A549 (cell line): ENCODE measurements around the gene CMPK2. TPM values are rescaled to one million over a fixed set of nuclear protein-coding genes. Genes with fewer than 3 reads are reported as not detected.
A peak's percentile ranks its signal among the peaks of the same experiment; 100 is the strongest.

Experiments
- ATAC-seq, 2 experiments: fragments of 200-7000 bp in 1 of 2; fragments of >200 bp in 1 of 2; cut with Nextera tagmentation in 1 of 2; cut with Tn5 transposase in 1 of 2; 3 replicates each; pipeline versions ENCODE4 v1.8.0 to v1.9.1; 2018 to 2020; ENCODE audit warnings: mild to moderate bottlenecking in 1 of 2, moderate library complexity in 1 of 2
- CTCF ChIA-PET: fragments of 300-600 bp; sonication (Branson Sonifier 250); formaldehyde crosslinking; extraction: SDS; loops from one replicate; lab custom pipeline; 2021; ENCODE audit warnings: antibody characterized with exemption, inconsistent platforms; lab: Yijun Ruan, JAX
- POLR2A ChIA-PET: fragments of 350-600 bp; formaldehyde crosslinking; extraction: SDS; loops from one replicate; lab custom pipeline; 2021; ENCODE audit warnings: antibody characterized with exemption, inconsistent platforms; lab: Yijun Ruan, JAX
- DNase-seq, 2 experiments: peaks; one replicate each; pipeline versions ENCODE4 v3.0.0 to v3.0.0-alpha.2; 2011 to 2016; ENCODE audit warnings: low read depth in 1 of 2, low spot score in 1 of 2
- FAIRE-seq: peaks from 2 replicates; lab custom pipeline; 2011; peaks lifted over from hg19 to GRCh38; lab: Jason Lieb, UNC
- H3K27ac ChIP-seq, 2 experiments: fragments of >200 bp; sonication (Bioruptor Twin); formaldehyde crosslinking; 3 replicates each; pipeline ENCODE4 v1.5.1; 2016 to 2017
- H3K4me1 ChIP-seq: fragments of >200 bp; sonication (Bioruptor Twin); formaldehyde crosslinking; 3 replicates; pipeline ENCODE4 v1.6.1; 2016
- H3K4me2 ChIP-seq: fragments of >200 bp; sonication (Bioruptor Twin); formaldehyde crosslinking; 3 replicates; pipeline ENCODE4 v1.6.1; 2016
- H3K4me3 ChIP-seq: fragments of >200 bp; sonication (Bioruptor Twin); formaldehyde crosslinking; 3 replicates; pipeline ENCODE4 v1.5.1; 2016
- H3K9me3 ChIP-seq: fragments of >200 bp; sonication (Bioruptor Twin); formaldehyde crosslinking; 3 replicates; pipeline ENCODE4 v1.6.1; 2016
- CBX8 ChIP-seq: fragments of 200-600 bp; sonication (generic); IDR thresholded peaks from 2 replicates; pipeline ENCODE4 v1.6.1; 2016
- CHD4 ChIP-seq: fragments of 200-600 bp; sonication (generic); IDR thresholded peaks from 2 replicates; pipeline ENCODE4 v1.6.1; 2016; ENCODE audit warnings: antibody characterized with exemption, mild to moderate bottlenecking, borderline replicate concordance
- EHMT2 ChIP-seq: fragments of 200-600 bp; sonication (generic); IDR thresholded peaks from 2 replicates; pipeline ENCODE4 v1.6.1; 2016; ENCODE audit warnings: antibody characterized with exemption, low read depth, mild to moderate bottlenecking, moderate library complexity
- ELK1 ChIP-seq: fragments of 150-350 bp; IDR thresholded peaks from 2 replicates; pipeline ENCODE4 v1.6.1; 2014; ENCODE audit warnings: low read depth, mild to moderate bottlenecking, low read length
- EP300 ChIP-seq, 2 experiments: fragments of >200 bp; sonication (Bioruptor Twin); formaldehyde crosslinking; IDR thresholded peaks; 2 replicates in 1 of 2; 3 replicates in 1 of 2; pipeline ENCODE4 v1.6.1; 2016 to 2017
- FOXS1 ChIP-seq: fragments of 250-450 bp; sonication (Bioruptor Pico); IDR thresholded peaks from 2 replicates; pipeline ENCODE4 v1.5.0; 2020; ENCODE audit warnings: mild to moderate bottlenecking, moderate library complexity
- HDAC2 ChIP-seq: fragments of 200-600 bp; sonication (generic); IDR thresholded peaks from 2 replicates; pipeline ENCODE4 v1.6.1; 2016
- HMGXB4 ChIP-seq: fragments of 250-450 bp; sonication (Bioruptor Pico); IDR thresholded peaks from 2 replicates; pipeline ENCODE4 v1.5.0; 2021; ENCODE audit warnings: mild to moderate bottlenecking, moderate library complexity, borderline replicate concordance
- HOXB5 ChIP-seq: fragments of 250-450 bp; sonication (Bioruptor Pico); IDR thresholded peaks from 2 replicates; pipeline ENCODE4 v1.5.0; 2020; ENCODE audit warnings: mild to moderate bottlenecking, moderate library complexity
- JUN ChIP-seq, 2 experiments: fragments of >200 bp; sonication (Bioruptor Twin); formaldehyde crosslinking; IDR thresholded peaks; 2 replicates in 1 of 2; 3 replicates in 1 of 2; pipeline ENCODE4 v1.6.1; 2016 to 2017
- JUNB ChIP-seq: fragments of >200 bp; sonication (Bioruptor Twin); formaldehyde crosslinking; IDR thresholded peaks from 2 replicates; pipeline ENCODE4 v1.6.1; 2016
- NFE2L2 ChIP-seq: fragments of 150-350 bp; conservative IDR thresholded peaks from 2 replicates; pipeline ENCODE4 v1.6.1; 2014; ENCODE audit warnings: low read length
- RCOR1 ChIP-seq: fragments of 150-350 bp; IDR thresholded peaks from 2 replicates; pipeline ENCODE4 v1.6.1; 2014; ENCODE audit warnings: antibody characterized with exemption, low read length, low read depth
- RFX5 ChIP-seq: fragments of 450-650 bp; IDR thresholded peaks from 2 replicates; pipeline ENCODE4 v1.7.1; 2014; ENCODE audit warnings: antibody characterized with exemption, mild to moderate bottlenecking, moderate library complexity
- RNF2 ChIP-seq: fragments of 200-600 bp; sonication (generic); IDR thresholded peaks from 2 replicates; pipeline ENCODE4 v1.6.1; 2016; ENCODE audit warnings: low read depth, mild to moderate bottlenecking, antibody characterized with exemption, moderate library complexity, borderline replicate concordance
- SREBF2 ChIP-seq: fragments of 450-650 bp; IDR thresholded peaks from 2 replicates; pipeline ENCODE4 v1.6.1; 2014; ENCODE audit warnings: mild to moderate bottlenecking, moderate library complexity
- WGBS: methylation state at CpG from one replicate; pipeline ENCODE4 v1.1.6; 2017; ENCODE audit errors: missing lambda C conversion rate; 5-methylcytosine and 5-hydroxymethylcytosine counted together
- polyA plus RNA-seq, 4 experiments: library from polyadenylated mRNA; depleted of rRNA in 3 of 4; stranded (reverse); fragments of >200 nt; fragmentation: RNase III in 1 of 4; extraction: RNeasy Plus Mini Kit Qiagen cat#74134 plus additional on column Dnase treatment in 1 of 4; gene quantifications; 2 replicates in 3 of 4; 3 replicates in 1 of 4; pipeline ENCODE4 v1.2.3, GENCODE V29; 2011 to 2017

The CMPK2 gene
- polyA plus RNA-seq, 2 of the 4 experiments (the other 2 are of a cell fraction) = 0.12 to 0.41 TPM

GRCh38 chr2:6879011-6879410 is 13.3 kb upstream of the CMPK2 start:
- Histone ChIP-seq H3K4me1 (peaks cover 4% of the 10 kb centered on the region; the same call in 1 of the 3 replicates), H3K4me2 (no peak overlapping the region), H3K27ac (no peak overlapping the region), H3K9me3 (peaks cover 5% of the 10 kb centered on the region; the same call in 2 of the 3 replicates), H3K4me3 (no peak overlapping the region)
- 0% methylated on average over 2 of the region's 2 CpGs for WGBS
- no peak for ATAC-seq
- ChIA-PET CTCF (interaction anchor here (1.9 kb wide), 1 partner anchor 13 kb away, joined by 7 read pairs; the partner anchor contains the start of gene CMPK2), POLR2A (interaction anchor here (0.7 kb wide), 1 partner anchor 193 kb away, joined by 4 read pairs; no protein-coding TSS in a partner anchor)
- no peak for TF ChIP-seq RNF2
- TF ChIP-seq HOXB5 (CRISPR knock-in tag) = no peak
- no peak for TF ChIP-seq SREBF2
- no peak for TF ChIP-seq JUN (IDR thresholded peaks at IDR 0.05)
- TF ChIP-seq HDAC2 = no peak
- TF ChIP-seq HMGXB4 = no peak
- TF ChIP-seq EP300 (IDR thresholded peaks at IDR 0.05) = no peak
- TF ChIP-seq NFE2L2 = no peak
- no peak for TF ChIP-seq CHD4
- no peak for TF ChIP-seq ELK1
- no peak for TF ChIP-seq EHMT2
- TF ChIP-seq, all 56 proteins: peak for 0
- no peak for DNase-seq
- FAIRE-seq = no peak

GRCh38 chr2:6878549-6878948 is 12.8 kb upstream of the CMPK2 start:
- Histone ChIP-seq H3K9me3 (peaks cover 8% of the 10 kb centered on the region; the same call in 2 of the 3 replicates), H3K4me3 (no peak overlapping the region), H3K27ac (no peak overlapping the region), H3K4me1 (peaks cover 4% of the 10 kb centered on the region; the same call in 1 of the 3 replicates), H3K4me2 (no peak overlapping the region)
- FAIRE-seq (no peak), ATAC-seq (no peak), DNase-seq (no peak)
- ChIA-PET CTCF (interaction anchor here (1.9 kb wide), 1 partner anchor 13 kb away, joined by 7 read pairs; the partner anchor contains the start of gene CMPK2), POLR2A (no interaction called here)
- WGBS = 2% methylated on average over 4 of the region's 4 CpGs
- no peak for TF ChIP-seq RFX5
- no peak for TF ChIP-seq FOXS1 (CRISPR knock-in tag)
- TF ChIP-seq ELK1 = no peak
- no peak for TF ChIP-seq RCOR1
- TF ChIP-seq JUNB = no peak

- POLR2A ChIA-PET = no interaction called here
- no peak for DNase-seq
- H3K9me3 ChIP-seq = peaks cover 8% of the 10 kb centered on the region; the same call in 2 of the 3 replicates
- peaks cover 4% of the 10 kb centered on the region; the same call in 1 of the 3 replicates for H3K4me1 ChIP-seq
- peak within 1 kb of the TSS; percentile 72 for H3K4me2 ChIP-seq
- TF ChIP-seq JUN (IDR thresholded peaks at IDR 0.05) = no peak
- TF ChIP-seq CBX8 = 0 out of 2 replicates have a peak, but pooled peaks have one; percentile 1
- TF ChIP-seq, all 56 proteins: peak for 1
- H3K27ac ChIP-seq = no peak within 1 kb of the TSS
- CTCF ChIA-PET = interaction anchor here (1.4 to 1.9 kb wide), 3 partner anchors 12 to 167 kb away, joined by 3 to 7 read pairs (median 4); partner anchors contain the start of gene CMPK2
- FAIRE-seq = no peak
- peak within 1 kb of the TSS; percentile 20 for H3K4me3 ChIP-seq
- peak; percentile 64 to 77 for ATAC-seq
- WGBS = 13% methylated on average over 10 of the region's 10 CpGs
Measured at GRCh38 chr2:6877402-6878304, 11.9 kb upstream of the CMPK2 start, which contains the start of gene RSAD2. RSAD2 (plus strand) TSS chr2:6877777; CDS start chr2:6877801, 24 bp downstream.
